Measurements from ENCODE around the gene TMEM238L. TPM values are rescaled to one million over a fixed set of nuclear protein-coding genes. Genes with fewer than 3 reads are reported as not detected.

TMEM238L gene
- total and polyA plus RNA-seq, 2 of the 8 experiments (the other 6 are each of a cell fraction or from before 2014, with no cell fraction given), result not detected

- TF ChIP-seq, protein P1, sequence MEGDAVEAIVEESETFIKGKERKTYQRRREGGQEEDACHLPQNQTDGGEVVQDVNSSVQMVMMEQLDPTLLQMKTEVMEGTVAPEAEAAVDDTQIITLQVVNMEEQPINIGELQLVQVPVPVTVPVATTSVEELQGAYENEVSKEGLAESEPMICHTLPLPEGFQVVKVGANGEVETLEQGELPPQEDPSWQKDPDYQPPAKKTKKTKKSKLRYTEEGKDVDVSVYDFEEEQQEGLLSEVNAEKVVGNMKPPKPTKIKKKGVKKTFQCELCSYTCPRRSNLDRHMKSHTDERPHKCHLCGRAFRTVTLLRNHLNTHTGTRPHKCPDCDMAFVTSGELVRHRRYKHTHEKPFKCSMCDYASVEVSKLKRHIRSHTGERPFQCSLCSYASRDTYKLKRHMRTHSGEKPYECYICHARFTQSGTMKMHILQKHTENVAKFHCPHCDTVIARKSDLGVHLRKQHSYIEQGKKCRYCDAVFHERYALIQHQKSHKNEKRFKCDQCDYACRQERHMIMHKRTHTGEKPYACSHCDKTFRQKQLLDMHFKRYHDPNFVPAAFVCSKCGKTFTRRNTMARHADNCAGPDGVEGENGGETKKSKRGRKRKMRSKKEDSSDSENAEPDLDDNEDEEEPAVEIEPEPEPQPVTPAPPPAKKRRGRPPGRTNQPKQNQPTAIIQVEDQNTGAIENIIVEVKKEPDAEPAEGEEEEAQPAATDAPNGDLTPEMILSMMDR (IDR thresholded peaks at IDR 0.05; ENCODE audit: control extremely low read depth in 1 of 3, insufficient read depth in 1 of 3, low read depth in 1 of 3, low read length in 3 of 3), result peak; percentile 89 to 95 (median 91)
These were observed 40.9 kb upstream of the TMEM238L start (continued) for GRCh38 chr17:10844621-10845387.
